SK-N-SH treated with all-trans-retinoic acid at 6 μM for 48 hours (cell line): ENCODE data around the gene EPN1.

Experiments used
- BACH2 ChIP-seq: fragments of 250-450 bp; sonication (Bioruptor Pico); IDR thresholded peaks from 2 replicates; pipeline ENCODE4 v1.9.0; 2021; ENCODE audit warnings: mild to moderate bottlenecking, borderline replicate concordance
- CSDC2 ChIP-seq: fragments of 250-450 bp; sonication (Bioruptor Pico); IDR thresholded peaks from 2 replicates; pipeline ENCODE4 v1.5.0; 2020; ENCODE audit warnings: mild to moderate bottlenecking, moderate library complexity
- CSRNP3 ChIP-seq: fragments of 250-450 bp; sonication (Bioruptor Pico); IDR thresholded peaks from 2 replicates; pipeline ENCODE4 v1.5.1; 2021; ENCODE audit warnings: mild to moderate bottlenecking, moderate library complexity
- ESRRG ChIP-seq: fragments of 250-450 bp; sonication (Bioruptor Pico); IDR thresholded peaks from 2 replicates; pipeline ENCODE4 v1.6.1; 2021; ENCODE audit warnings: mild to moderate bottlenecking
- ISL1 ChIP-seq: fragments of 250-450 bp; sonication (Bioruptor Pico); IDR thresholded peaks from 2 replicates; pipeline ENCODE4 v2.1.2; 2022; ENCODE audit warnings: mild to moderate bottlenecking, moderate library complexity
- PATZ1 ChIP-seq: fragments of 250-450 bp; sonication (Bioruptor Pico); IDR thresholded peaks from 2 replicates; pipeline ENCODE4 v1.8.0; 2020; ENCODE audit warnings: mild to moderate bottlenecking, moderate library complexity, borderline replicate concordance
- RARB ChIP-seq: fragments of 250-450 bp; sonication (Bioruptor Pico); IDR thresholded peaks from 2 replicates; pipeline ENCODE4 v1.8.0; 2021; ENCODE audit warnings: mild to moderate bottlenecking, moderate library complexity
- TCF4 ChIP-seq: fragments of 250-450 bp; sonication (Bioruptor Pico); IDR thresholded peaks from 2 replicates; pipeline ENCODE4 v1.8.0; 2021; ENCODE audit warnings: mild to moderate bottlenecking, moderate library complexity, borderline replicate concordance
- ZC3H10 ChIP-seq: fragments of 250-450 bp; sonication (Bioruptor Pico); IDR thresholded peaks from 2 replicates; pipeline ENCODE4 v1.5.1; 2021; ENCODE audit warnings: mild to moderate bottlenecking, moderate library complexity
- ZFP3 ChIP-seq: fragments of 250-450 bp; sonication (Bioruptor Pico); IDR thresholded peaks from 2 replicates; pipeline ENCODE4 v1.5.0; 2020; ENCODE audit warnings: mild to moderate bottlenecking, moderate library complexity
- ZFP30 ChIP-seq: fragments of 450-650 bp; formaldehyde crosslinking; IDR thresholded peaks from 2 replicates; pipeline ENCODE4 v1.5.0; 2022; ENCODE audit warnings: mild to moderate bottlenecking, moderate library complexity
- ZNF70 ChIP-seq: fragments of 450-650 bp; formaldehyde crosslinking; IDR thresholded peaks from 2 replicates; pipeline ENCODE4 v1.5.0; 2020; ENCODE audit warnings: mild to moderate bottlenecking, moderate library complexity
- TF ChIP-seq, protein P1 (sequence below): fragments of 250-450 bp; sonication (Bioruptor Pico); IDR thresholded peaks from 2 replicates; pipeline ENCODE4 v1.5.1; 2020; ENCODE audit warnings: low read depth, mild to moderate bottlenecking, moderate library complexity

DNA sequence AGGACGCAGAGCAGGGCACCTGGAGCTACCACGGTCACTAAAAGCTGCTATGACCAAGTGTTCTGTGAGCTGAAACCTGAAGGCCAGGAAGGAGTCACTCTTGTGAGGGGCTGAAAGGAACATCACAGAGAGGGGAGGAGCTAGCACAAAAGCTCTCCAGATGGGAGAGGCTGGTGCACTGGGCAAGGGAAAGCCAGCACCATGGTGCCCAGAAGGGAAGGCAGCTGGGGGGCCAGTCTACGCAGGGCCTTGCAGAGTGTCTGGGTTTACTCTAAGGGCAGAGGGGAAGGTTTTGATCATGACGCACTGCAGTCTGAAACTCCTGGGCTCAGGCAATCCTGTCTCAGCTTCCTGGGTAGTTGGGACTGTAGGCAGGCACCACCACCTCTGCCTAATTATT is 38.3 kb upstream of the EPN1 start:
- TF ChIP-seq RARB (CRISPR knock-in tag) (no peak), ZFP3 (CRISPR knock-in tag) (no peak), ZFP30 (CRISPR knock-in tag) (no peak), ESRRG (CRISPR knock-in tag) (no peak), BACH2 (CRISPR knock-in tag) (no peak), ZNF70 (CRISPR knock-in tag) (no peak), ZC3H10 (CRISPR knock-in tag) (no peak), PATZ1 (CRISPR knock-in tag) (no peak), CSDC2 (CRISPR knock-in tag) (no peak), ISL1 (CRISPR knock-in tag) (no peak), TCF4 (no peak), CSRNP3 (CRISPR knock-in tag) (no peak)
- TF ChIP-seq, protein P1, sequence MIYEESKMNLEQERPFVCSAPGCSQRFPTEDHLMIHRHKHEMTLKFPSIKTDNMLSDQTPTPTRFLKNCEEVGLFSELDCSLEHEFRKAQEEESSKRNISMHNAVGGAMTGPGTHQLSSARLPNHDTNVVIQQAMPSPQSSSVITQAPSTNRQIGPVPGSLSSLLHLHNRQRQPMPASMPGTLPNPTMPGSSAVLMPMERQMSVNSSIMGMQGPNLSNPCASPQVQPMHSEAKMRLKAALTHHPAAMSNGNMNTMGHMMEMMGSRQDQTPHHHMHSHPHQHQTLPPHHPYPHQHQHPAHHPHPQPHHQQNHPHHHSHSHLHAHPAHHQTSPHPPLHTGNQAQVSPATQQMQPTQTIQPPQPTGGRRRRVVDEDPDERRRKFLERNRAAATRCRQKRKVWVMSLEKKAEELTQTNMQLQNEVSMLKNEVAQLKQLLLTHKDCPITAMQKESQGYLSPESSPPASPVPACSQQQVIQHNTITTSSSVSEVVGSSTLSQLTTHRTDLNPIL (CRISPR knock-in tag) = no peak
